GM21526 (cell line): ENCODE data around the gene DOCK8.

Experiments used
- ATAC-seq: cut with Tn5 transposase; IDR thresholded peaks from one replicate; pipeline ENCODE4 v1.9.1; 2021; ENCODE audit warnings: moderate library complexity; ENCODE audit not compliant: unreplicated experiment, low FRiP score

Gene DOCK8

GRCh38 chr9:486156-486555 is 271.5 kb downstream of the DOCK8 start:
- no peak for ATAC-seq

GRCh38 chr9:487429-487828 is 272.8 kb downstream of the DOCK8 start:
- no peak for ATAC-seq

GRCh38 chr9:488448-488847 is 273.8 kb downstream of the DOCK8 start:
- no peak for ATAC-seq

- no peak for ATAC-seq
Measured at GRCh38 chr9:489198-490197, 274.8 kb downstream of the DOCK8 start.

- ATAC-seq = no peak
Measured at GRCh38 chr9:494764-495163, 280.1 kb downstream of the DOCK8 start.

GRCh38 chr9:495739-496138 is 281.1 kb downstream of the DOCK8 start:
- no peak for ATAC-seq

- no peak for ATAC-seq
Measured at GRCh38 chr9:503326-503725, 288.7 kb downstream of the DOCK8 start.

GRCh38 chr9:503881-504852 is 289.5 kb downstream of the DOCK8 start, which contains the start of gene KANK1:
Gene KANK1, plus strand, starts transcription at chr9:504695.
- peak; percentile 90 for ATAC-seq

GRCh38 chr9:504921-505740 is 290.5 kb downstream of the DOCK8 start:
- ATAC-seq = peak; percentile 35

- ATAC-seq = no peak
Measured at GRCh38 chr9:505741-506059, 291.0 kb downstream of the DOCK8 start.

- ATAC-seq = no peak
Measured at GRCh38 chr9:506281-506680, 291.6 kb downstream of the DOCK8 start.

GRCh38 chr9:511861-512260 is 297.2 kb downstream of the DOCK8 start:
- no peak for ATAC-seq

GRCh38 chr9:512555-513272 is 298.0 kb downstream of the DOCK8 start:
- no peak for ATAC-seq
